Naive thymus-derived CD8-positive, alpha-beta T cell (primary cell): ENCODE results near the gene ACAT1. TPM values are rescaled to one million over a fixed set of nuclear protein-coding genes. Genes with fewer than 3 reads are reported as not detected.
A peak's percentile ranks its signal among the peaks of the same experiment; 100 is the strongest.

Experiments used
- ATAC-seq, 2 donors: fragments of 150-1000 bp; cut with Tn5 transposase in 1 of 2; sonication (Bioruptor Pico), chemical (Tn5 transposase) in 1 of 2; 1 replicate in 1 of 2; 2 replicates in 1 of 2; pipeline ENCODE4 v1.10.0; 2021; ENCODE audit warnings: mild to moderate bottlenecking in 2 of 2, moderate library complexity in 2 of 2
- POLR2A ChIA-PET: fragments of 350-600 bp; sonication (Branson Sonifier 250); formaldehyde crosslinking; loops from one replicate; lab custom pipeline; 2021; ENCODE audit warnings: antibody characterized with exemption; lab: Charles Lee
- DNase-seq, 10 donors: peaks; one replicate each; pipeline versions ENCODE4 v3.0.0 to v3.0.0-alpha.2; 2020 to 2022
- H3K27ac Mint-ChIP-seq, 10 donors: one replicate each; pipeline ENCODE4 v1.8.0; 2020 to 2022; ENCODE audit warnings: mild to moderate bottlenecking in 10 of 10, mixed read lengths in 10 of 10, moderate library complexity in 4 of 10, inconsistent platforms in 1 of 10
- H3K27me3 Mint-ChIP-seq, 5 donors: one replicate each; pipeline ENCODE4 v1.8.0; 2021 to 2022; ENCODE audit warnings: mixed read lengths in 5 of 5
- H3K36me3 Mint-ChIP-seq, 3 donors: one replicate each; pipeline ENCODE4 v1.8.0; 2020 to 2022; ENCODE audit warnings: mixed read lengths in 3 of 3, mild to moderate bottlenecking in 2 of 3, inconsistent platforms in 1 of 3
- H3K4me1 Mint-ChIP-seq, 4 donors: one replicate each; pipeline ENCODE4 v1.8.0; 2021 to 2022; ENCODE audit warnings: mixed read lengths in 4 of 4
- H3K4me3 Mint-ChIP-seq, 10 donors: one replicate each; pipeline ENCODE4 v1.8.0; 2020 to 2022; ENCODE audit warnings: mild to moderate bottlenecking in 10 of 10, mixed read lengths in 10 of 10, moderate library complexity in 6 of 10, inconsistent platforms in 1 of 10
- H3K9me3 Mint-ChIP-seq, 9 donors: one replicate each; pipeline ENCODE4 v1.8.0; 2020 to 2022; ENCODE audit warnings: mixed read lengths in 9 of 9, mild to moderate bottlenecking in 3 of 9, inconsistent platforms in 1 of 9, moderate library complexity in 1 of 9
- polyA plus RNA-seq, 3 donors: library from polyadenylated mRNA; unstranded; fragments of 300-500 nt; fragmentation: Illumina TruSeq; gene quantifications; one replicate each; pipeline ENCODE4 v1.2.3, GENCODE V29; 2021
- total RNA-seq, 8 experiments: library from RNA in 2 of 8; stranded (reverse) in 2 of 8; gene quantifications; one replicate each; pipeline ENCODE4 v1.2.3 and lab custom pipeline; 2021 to 2026

The ACAT1 gene
- total RNA-seq, result 10 to 100 TPM; 30.7 to 33.1 TPM
- polyA plus RNA-seq, result 10 to 100 TPM; 29.6 to 32.9 (median 29.7) TPM
- 14.3 to 54.6 (median 28.8) reads per million in 6 experiments for total RNA-seq (lab: John Stamatoyannopoulos, UW)

- Mint-ChIP-seq H3K9me3 (no peaks in the 10 kb centered on the region), H3K27me3 (no peaks in the 10 kb centered on the region), H3K4me3 (peak within 1 kb of the TSS; percentile 87 to 97 (median 96)), H3K36me3 (peaks cover 0 to 2% (median 0%) of the 10 kb centered on the region in 3 donors), H3K4me1 (peaks cover 30 to 50% (median 47%) of the 10 kb centered on the region in 4 donors), H3K27ac (peak within 1 kb of the TSS; percentile 35 to 97 (median 89))
- POLR2A ChIA-PET, result interaction anchor here (0.5 to 0.8 kb wide), 2 partner anchors 10 to 27 kb away, joined by 3 read pairs; no protein-coding TSS in a partner anchor
- ATAC-seq, result peak; percentile 99
- peak; percentile 90 to 97 (median 95) for DNase-seq
These were observed at the start of gene ACAT1 for GRCh38 chr11:108121274-108122155. Gene ACAT1, plus strand, starts transcription at chr11:108121567. Its CDS starts 40 bp downstream, at chr11:108121607.

DNA sequence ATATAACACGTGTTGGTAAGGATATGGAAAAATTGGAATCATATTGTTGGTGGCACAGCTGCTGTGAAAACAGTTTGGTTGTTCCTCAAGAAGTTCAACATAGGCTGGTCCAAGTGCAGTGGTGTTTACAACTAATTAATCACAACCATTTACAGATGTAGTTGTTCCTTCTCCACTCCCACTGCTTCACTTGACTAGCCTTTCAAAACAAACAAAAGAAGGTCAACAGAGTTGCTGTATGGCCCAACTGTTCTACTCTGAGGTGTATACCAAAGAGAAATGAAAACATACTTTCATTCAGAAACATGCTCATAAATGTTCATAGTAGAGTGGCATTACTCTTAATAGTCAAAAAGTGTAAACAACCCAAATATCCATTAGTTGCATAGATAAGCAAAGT is 36.6 kb upstream of the ACAT1 start:
- Mint-ChIP-seq H3K9me3 (no peaks in the 10 kb centered on the region), H3K4me1 (peaks cover 0 to 3% (median 1%) of the 10 kb centered on the region in 4 donors), H3K27ac (peak overlapping the region in 1 of 10 donors; percentile 73), H3K36me3 (peaks cover 10 to 74% (median 30%) of the 10 kb centered on the region in 3 donors), H3K4me3 (no peak overlapping the region), H3K27me3 (no peaks in the 10 kb centered on the region)
- POLR2A ChIA-PET, result no interaction called here
- ATAC-seq (no peak), DNase-seq (no peak)

GRCh38 chr11:108085672-108086071 is 35.7 kb upstream of the ACAT1 start:
- Mint-ChIP-seq H3K9me3 (no peaks in the 10 kb centered on the region), H3K27me3 (no peaks in the 10 kb centered on the region), H3K27ac (peak overlapping the region in 1 of 10 donors; percentile 7), H3K4me3 (no peak overlapping the region), H3K36me3 (peaks cover 10 to 69% (median 27%) of the 10 kb centered on the region in 3 donors), H3K4me1 (peaks cover 0 to 3% (median 1%) of the 10 kb centered on the region in 4 donors)
- no peak for DNase-seq
- POLR2A ChIA-PET, result no interaction called here
- ATAC-seq, result no peak

DNA sequence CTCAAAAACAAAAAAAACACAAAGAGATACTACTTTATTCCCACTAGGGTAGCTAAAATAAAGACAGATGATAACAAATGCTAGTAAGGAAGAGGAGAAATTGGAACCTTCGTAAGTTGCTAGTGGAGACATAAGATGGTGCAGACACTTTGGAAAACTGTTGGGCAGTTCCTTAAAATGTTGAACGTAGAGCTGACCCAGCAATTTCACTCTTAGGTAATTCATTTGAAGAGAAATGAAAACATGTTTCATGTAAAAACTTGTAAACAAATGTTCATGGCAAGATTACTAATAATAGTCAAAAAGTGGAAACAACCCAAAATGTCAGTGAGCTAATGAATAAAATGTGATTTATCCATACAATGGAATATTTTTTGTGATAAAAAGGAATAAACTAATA is 29.2 kb upstream of the ACAT1 start:
- H3K4me3 Mint-ChIP-seq, result no peak overlapping the region
- H3K36me3 Mint-ChIP-seq, result peaks cover 4 to 75% (median 12%) of the 10 kb centered on the region in 3 donors
- peaks cover 0 to 2% (median 0%) of the 10 kb centered on the region in 4 donors for H3K4me1 Mint-ChIP-seq
- POLR2A ChIA-PET, result no interaction called here
- ATAC-seq, result no peak
- H3K27ac Mint-ChIP-seq, result peak overlapping the region in 4 of 10 donors; percentile 1 to 69 (median 40)
- no peak for DNase-seq
- H3K9me3 Mint-ChIP-seq, result no peaks in the 10 kb centered on the region
- no peaks in the 10 kb centered on the region for H3K27me3 Mint-ChIP-seq

GRCh38 chr11:108093128-108093904 is 28.1 kb upstream of the ACAT1 start:
- no peak overlapping the region for H3K4me3 Mint-ChIP-seq
- ATAC-seq (no peak), DNase-seq (no peak)
- H3K27me3 Mint-ChIP-seq, result no peaks in the 10 kb centered on the region
- POLR2A ChIA-PET, result no interaction called here
- H3K4me1 Mint-ChIP-seq, result peaks cover 0 to 2% (median 0%) of the 10 kb centered on the region in 4 donors
- H3K36me3 Mint-ChIP-seq, result peaks cover 4 to 83% (median 18%) of the 10 kb centered on the region in 3 donors
- H3K9me3 Mint-ChIP-seq, result no peaks in the 10 kb centered on the region
- peak overlapping the region in 6 of 10 donors; percentile 1 to 68 (median 32) for H3K27ac Mint-ChIP-seq

GRCh38 chr11:108097179-108097578 is 24.2 kb upstream of the ACAT1 start:
- H3K36me3 Mint-ChIP-seq, result peaks cover 0 to 80% (median 22%) of the 10 kb centered on the region in 3 donors

GRCh38 chr11:108101090-108101775 is 20.1 kb upstream of the ACAT1 start:
- H3K36me3 Mint-ChIP-seq, result peaks cover 0 to 77% (median 12%) of the 10 kb centered on the region in 3 donors
- H3K4me3 Mint-ChIP-seq, result no peak overlapping the region
- POLR2A ChIA-PET, result no interaction called here
- H3K4me1 Mint-ChIP-seq, result no peaks in the 10 kb centered on the region
- no peaks in the 10 kb centered on the region for H3K9me3 Mint-ChIP-seq
- H3K27me3 Mint-ChIP-seq, result no peaks in the 10 kb centered on the region
- peak overlapping the region in 5 of 10 donors; percentile 18 to 71 (median 27) for H3K27ac Mint-ChIP-seq
- ATAC-seq, result no peak
- DNase-seq, result no peak

More at GRCh38 chr11:108097179-108097578, 24.2 kb upstream of the ACAT1 start:
- ATAC-seq (no peak), DNase-seq (no peak)
- Mint-ChIP-seq H3K4me1 (peaks cover 0 to 2% (median 0%) of the 10 kb centered on the region in 4 donors), H3K27ac (peak overlapping the region in 1 of 10 donors; percentile 4), H3K4me3 (no peak overlapping the region), H3K9me3 (no peaks in the 10 kb centered on the region), H3K27me3 (no peaks in the 10 kb centered on the region)
- POLR2A ChIA-PET, result no interaction called here

DNA sequence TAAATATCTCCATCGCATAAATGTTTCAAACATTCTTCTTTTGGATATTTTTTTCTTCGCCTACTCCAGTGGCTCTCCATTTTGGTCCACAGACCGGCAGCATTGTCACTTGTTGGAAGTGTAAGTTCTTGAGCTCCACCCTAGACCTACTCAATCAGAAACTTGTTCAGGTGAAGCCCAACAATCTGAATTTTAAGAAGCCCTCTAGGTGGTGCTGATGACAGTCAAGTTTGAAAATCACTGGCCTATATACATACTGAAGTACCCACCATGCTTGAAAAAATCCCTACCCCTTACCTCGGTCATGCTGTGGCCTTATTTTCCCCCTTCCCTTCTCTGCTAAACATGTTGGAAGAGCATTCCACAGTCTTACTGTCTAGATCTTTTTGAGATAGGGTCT is 10.2 kb upstream of the ACAT1 start:
- no peak for DNase-seq
- Mint-ChIP-seq H3K27me3 (no peaks in the 10 kb centered on the region), H3K4me1 (peaks cover 0 to 6% (median 1%) of the 10 kb centered on the region in 4 donors), H3K27ac (peak overlapping the region in 8 of 10 donors; percentile 11 to 63 (median 38)), H3K36me3 (peaks cover 0 to 1% (median under 1%) of the 10 kb centered on the region in 3 donors), H3K9me3 (no peaks in the 10 kb centered on the region), H3K4me3 (no peak overlapping the region)
- peak; percentile 39 to 52 for ATAC-seq
- POLR2A ChIA-PET, result no interaction called here

DNA sequence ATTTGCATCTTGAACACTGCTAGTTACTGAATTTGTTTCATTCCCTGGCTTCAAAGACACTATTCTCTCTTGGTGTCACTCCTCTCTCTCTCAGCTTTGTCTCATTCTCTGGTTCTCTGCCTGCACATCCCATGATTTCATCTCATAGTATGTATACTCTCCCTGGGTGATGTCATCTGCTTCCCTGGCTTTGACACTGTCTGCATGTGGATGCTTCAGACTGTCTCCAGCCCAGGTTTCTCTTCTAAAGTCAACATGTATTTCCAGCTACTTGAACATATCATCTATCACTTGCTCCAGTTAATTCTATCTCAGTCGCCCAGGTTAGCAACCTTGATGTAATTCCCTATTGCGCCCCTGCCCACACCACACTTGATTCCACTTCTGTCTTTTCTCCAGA is 9.3 kb upstream of the ACAT1 start:
- H3K27me3 Mint-ChIP-seq, result no peaks in the 10 kb centered on the region
- H3K4me3 Mint-ChIP-seq, result no peak overlapping the region
- ATAC-seq (no peak), DNase-seq (no peak)
- H3K9me3 Mint-ChIP-seq, result no peaks in the 10 kb centered on the region
- H3K4me1 Mint-ChIP-seq, result peaks cover 0 to 6% (median 1%) of the 10 kb centered on the region in 4 donors
- POLR2A ChIA-PET, result no interaction called here
- H3K36me3 Mint-ChIP-seq, result no peaks in the 10 kb centered on the region
- peak overlapping the region in 5 of 10 donors; percentile 2 to 65 (median 16) for H3K27ac Mint-ChIP-seq

GRCh38 chr11:108115500-108116140 is 5.7 kb upstream of the ACAT1 start:
- H3K4me3 Mint-ChIP-seq, result no peak overlapping the region
- H3K9me3 Mint-ChIP-seq, result no peaks in the 10 kb centered on the region
- DNase-seq, result no peak
- peaks cover 0 to 6% (median 2%) of the 10 kb centered on the region in 4 donors for H3K4me1 Mint-ChIP-seq
- H3K36me3 Mint-ChIP-seq, result no peaks in the 10 kb centered on the region
- no peaks in the 10 kb centered on the region for H3K27me3 Mint-ChIP-seq
- ATAC-seq, result no peak
- POLR2A ChIA-PET, result no interaction called here
- H3K27ac Mint-ChIP-seq, result peak overlapping the region in 1 of 10 donors; percentile 27

DNA sequence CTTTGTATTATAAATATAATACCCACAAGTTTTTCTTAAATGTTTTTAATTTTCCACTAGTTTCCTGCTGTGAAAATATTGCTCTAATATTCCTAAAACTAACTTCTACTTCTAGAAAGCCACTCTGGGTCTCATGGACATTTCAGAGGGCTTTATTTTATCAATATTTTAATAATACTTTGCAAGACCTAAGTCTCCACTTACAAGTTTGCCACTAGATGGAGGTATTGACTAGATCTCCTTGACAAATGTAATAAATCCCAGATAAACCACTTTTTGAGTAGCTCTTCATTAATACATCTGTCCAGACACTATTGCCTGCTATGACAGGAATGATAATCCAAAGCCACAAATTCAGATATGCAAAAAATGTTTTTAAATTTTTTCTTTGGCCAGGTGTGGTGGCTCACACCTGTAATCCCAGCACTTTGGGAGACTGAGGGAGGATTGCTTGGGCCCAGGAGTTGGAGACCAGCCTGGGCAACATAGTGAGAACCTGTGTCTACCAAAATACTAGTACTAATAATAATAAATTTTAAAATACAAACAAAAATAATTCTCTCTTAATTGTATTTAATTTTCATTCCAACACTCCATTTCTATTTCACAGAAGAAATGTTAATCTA is 3.5 kb upstream of the ACAT1 start:
- H3K4me1 Mint-ChIP-seq, result peaks cover 9 to 21% (median 16%) of the 10 kb centered on the region in 4 donors
- no peak overlapping the region for H3K27ac Mint-ChIP-seq
- no peak overlapping the region for H3K4me3 Mint-ChIP-seq
- no peaks in the 10 kb centered on the region for H3K36me3 Mint-ChIP-seq
- peak in 2 of 10 donors; percentile 17 to 19 for DNase-seq
- H3K27me3 Mint-ChIP-seq, result no peaks in the 10 kb centered on the region
- H3K9me3 Mint-ChIP-seq, result no peaks in the 10 kb centered on the region
- no peak for ATAC-seq
- POLR2A ChIA-PET, result interaction anchor here (1.1 kb wide), 1 partner anchor 164 kb away, joined by 3 read pairs; no protein-coding TSS in a partner anchor
